Astrocyte of the cerebellum (primary cell): ENCODE results near the gene TMEM145.

Source experiments
- DNase-seq: peaks from one replicate; pipeline ENCODE4 v3.0.0-alpha.2; 2011; ENCODE audit warnings: low read depth
- H3K4me3 ChIP-seq: 2 replicates; pipeline ENCODE4 v1.5.1; 2011; ENCODE audit warnings: mild to moderate bottlenecking, low read depth, low read length, moderate library complexity
- in situ Hi-C: cut with HindIII; loops from 2 replicates; pipeline ENCODE4 v1.10.0; 2017; ENCODE audit warnings: low sequenced_read_pairs
- TF ChIP-seq, protein P1 (sequence below): IDR thresholded peaks from 2 replicates; pipeline ENCODE4 v1.5.1; 2012; ENCODE audit warnings: low read length, low read depth, moderate library complexity, mild to moderate bottlenecking; ENCODE audit errors: missing control alignments

TMEM145 gene

GRCh38 chr19:42351079-42351735 lies 38.1 kb downstream of the TMEM145 start:
- TF ChIP-seq, protein P1, sequence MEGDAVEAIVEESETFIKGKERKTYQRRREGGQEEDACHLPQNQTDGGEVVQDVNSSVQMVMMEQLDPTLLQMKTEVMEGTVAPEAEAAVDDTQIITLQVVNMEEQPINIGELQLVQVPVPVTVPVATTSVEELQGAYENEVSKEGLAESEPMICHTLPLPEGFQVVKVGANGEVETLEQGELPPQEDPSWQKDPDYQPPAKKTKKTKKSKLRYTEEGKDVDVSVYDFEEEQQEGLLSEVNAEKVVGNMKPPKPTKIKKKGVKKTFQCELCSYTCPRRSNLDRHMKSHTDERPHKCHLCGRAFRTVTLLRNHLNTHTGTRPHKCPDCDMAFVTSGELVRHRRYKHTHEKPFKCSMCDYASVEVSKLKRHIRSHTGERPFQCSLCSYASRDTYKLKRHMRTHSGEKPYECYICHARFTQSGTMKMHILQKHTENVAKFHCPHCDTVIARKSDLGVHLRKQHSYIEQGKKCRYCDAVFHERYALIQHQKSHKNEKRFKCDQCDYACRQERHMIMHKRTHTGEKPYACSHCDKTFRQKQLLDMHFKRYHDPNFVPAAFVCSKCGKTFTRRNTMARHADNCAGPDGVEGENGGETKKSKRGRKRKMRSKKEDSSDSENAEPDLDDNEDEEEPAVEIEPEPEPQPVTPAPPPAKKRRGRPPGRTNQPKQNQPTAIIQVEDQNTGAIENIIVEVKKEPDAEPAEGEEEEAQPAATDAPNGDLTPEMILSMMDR = no peak
- in situ Hi-C loops = no loop called here
- DNase-seq = no peak
- no peak overlapping the region for H3K4me3 ChIP-seq

DNA sequence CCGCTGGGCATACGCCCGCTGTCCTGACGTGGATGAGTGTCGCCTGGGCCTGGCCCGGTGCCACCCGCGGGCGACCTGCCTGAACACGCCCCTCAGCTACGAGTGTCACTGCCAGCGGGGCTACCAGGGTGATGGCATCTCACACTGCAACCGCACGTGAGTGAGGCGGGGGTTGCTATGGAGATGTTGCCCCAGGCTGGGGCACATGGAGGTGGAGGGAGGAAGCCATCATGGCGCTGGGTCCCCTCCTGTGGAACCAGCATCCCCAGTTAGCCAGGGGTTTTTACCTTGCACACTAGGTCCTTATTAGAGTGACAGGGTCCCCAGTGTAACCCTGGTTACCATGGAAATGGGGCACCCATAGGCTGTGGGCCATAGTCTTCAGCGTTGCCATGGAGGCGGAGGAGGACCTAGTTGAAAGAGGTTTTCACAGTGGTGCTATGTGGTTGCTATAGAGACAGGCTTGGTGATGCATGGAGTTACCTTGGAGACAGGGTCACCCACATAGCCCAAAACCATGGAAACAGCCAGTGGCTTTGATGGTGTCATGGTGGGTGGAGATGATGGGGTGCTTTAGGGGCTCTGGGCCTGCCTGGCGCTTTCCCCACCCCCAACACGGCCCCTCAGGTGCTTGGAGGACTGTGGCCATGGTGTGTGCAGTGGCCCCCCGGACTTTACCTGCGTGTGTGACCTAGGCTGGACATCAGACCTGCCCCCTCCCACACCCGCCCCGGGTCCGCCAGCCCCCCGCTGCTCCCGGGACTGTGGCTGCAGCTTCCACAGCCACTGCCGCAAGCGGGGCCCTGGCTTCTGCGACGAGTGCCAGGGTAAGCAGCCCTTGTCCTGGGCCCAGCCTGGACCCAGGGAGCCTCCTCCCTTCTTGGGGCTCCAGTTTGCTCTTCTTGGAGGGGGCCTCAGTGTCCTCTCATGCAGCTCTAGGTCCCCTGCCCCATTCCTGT lies 39.5 kb downstream of the TMEM145 start:
- in situ Hi-C loops = no loop called here
- no peak overlapping the region for H3K4me3 ChIP-seq
- no peak for DNase-seq
- TF ChIP-seq, protein P1 = no peak

GRCh38 chr19:42353341-42354015 lies 40.4 kb downstream of the TMEM145 start:
- in situ Hi-C loops = no loop called here
- H3K4me3 ChIP-seq = no peak overlapping the region
- TF ChIP-seq, protein P1 = no peak
- DNase-seq = no peak

GRCh38 chr19:42355896-42356295 lies 42.8 kb downstream of the TMEM145 start:
- H3K4me3 ChIP-seq = no peak overlapping the region
- TF ChIP-seq, protein P1 = no peak
- DNase-seq = no peak
- in situ Hi-C loops = no loop called here

- TF ChIP-seq, protein P1 = no peak
- DNase-seq = no peak
- in situ Hi-C loops = no loop called here
- H3K4me3 ChIP-seq = no peak overlapping the region
Observed at GRCh38 chr19:42356686-42357085, 43.6 kb downstream of the TMEM145 start.

DNA sequence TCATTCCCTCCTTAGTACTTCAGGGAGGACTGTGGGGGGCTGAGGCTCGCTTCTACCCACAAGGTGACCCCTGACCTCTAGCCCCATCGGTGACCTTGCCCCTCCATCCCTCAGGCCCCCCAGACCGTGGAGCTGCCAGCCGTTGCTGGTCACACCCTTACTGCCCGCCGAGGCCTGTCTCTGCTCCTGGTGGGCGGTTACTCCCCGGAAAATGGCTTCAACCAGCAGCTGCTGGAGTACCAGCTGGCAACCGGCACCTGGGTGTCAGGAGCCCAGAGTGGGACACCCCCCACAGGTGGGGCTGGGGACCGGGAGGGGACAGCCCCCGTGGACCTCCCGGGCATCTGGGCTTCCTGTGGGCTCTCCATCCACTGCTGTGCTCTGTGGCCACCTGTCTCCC lies 44.2 kb downstream of the TMEM145 start:
- H3K4me3 ChIP-seq = no peak overlapping the region
- TF ChIP-seq, protein P1 = no peak
- in situ Hi-C loops = no loop called here
- DNase-seq = no peak
